Inflammatory macrophage (primary cell): ENCODE data around the gene ZNF260.
A peak's percentile ranks its signal among the peaks of the same experiment; 100 is the strongest.
"Not testable (repeated sequence)": the region's sequence is repeated elsewhere in the genome, so short reads cannot be mapped to it uniquely, and the experiment has no call there.

Experiments used
- DNase-seq, 2 donors: peaks; one replicate each; pipeline ENCODE4 v3.0.0-alpha.2; 2020 to 2022
- total RNA-seq, 18 experiments: gene quantifications; one replicate each; lab custom pipeline; 2026; ENCODE audit warnings: mixed read lengths in 6 of 18, inconsistent platforms in 2 of 18; lab: John Stamatoyannopoulos, UW

ZNF260 gene
- total RNA-seq = 4.4 to 37.8 (median 13.1) reads per million in 18 experiments

GRCh38 chr19:36528194-36528920 lies at the start of gene ZNF260:
ZNF260 (minus strand) TSS chr19:36528271; CDS start chr19:36515238, 13,033 bp downstream.
- DNase-seq = peak; percentile 96 to 97

- DNase-seq = no peak
Observed at GRCh38 chr19:36577271-36577996, 49.4 kb upstream of the ZNF260 start.

- DNase-seq = no peak
Observed at GRCh38 chr19:36574741-36575140, 46.7 kb upstream of the ZNF260 start.

GRCh38 chr19:36573895-36574720 lies 46.0 kb upstream of the ZNF260 start:
- peak in 1 of 2 donors; percentile 5 for DNase-seq

- DNase-seq = peak; percentile 90 to 91
Observed at GRCh38 chr19:36573020-36573894, 45.2 kb upstream of the ZNF260 start, which contains the start of gene ZNF529. ZNF529 (minus strand) TSS chr19:36573292; CDS start chr19:36572346, 946 bp downstream.

GRCh38 chr19:36572593-36573019 lies 44.5 kb upstream of the ZNF260 start:
- no peak for DNase-seq

GRCh38 chr19:36564391-36564790 lies 36.3 kb upstream of the ZNF260 start:
- no peak for DNase-seq

- DNase-seq = peak in 1 of 2 donors; percentile 13
Observed at GRCh38 chr19:36547001-36547732, 19.1 kb upstream of the ZNF260 start.

- no peak for DNase-seq
Observed at GRCh38 chr19:36528921-36529518, 949 bp upstream of the ZNF260 start.

- DNase-seq = no peak
Observed at GRCh38 chr19:36527873-36528193, 238 bp downstream of the ZNF260 start.

- no peak for DNase-seq
Observed at GRCh38 chr19:36527341-36527740, 730 bp downstream of the ZNF260 start.

- DNase-seq = no peak
Observed at GRCh38 chr19:36526581-36526980, 1.5 kb downstream of the ZNF260 start.

GRCh38 chr19:36524617-36525016 lies 3.5 kb downstream of the ZNF260 start:
- DNase-seq = no peak

- no peak for DNase-seq
Observed at GRCh38 chr19:36514012-36514612, 14.0 kb downstream of the ZNF260 start.

GRCh38 chr19:36508325-36508724 lies 19.7 kb downstream of the ZNF260 start:
- DNase-seq = no peak

GRCh38 chr19:36501973-36502372 lies 26.1 kb downstream of the ZNF260 start:
- no peak for DNase-seq

- no peak for DNase-seq
Observed at GRCh38 chr19:36497001-36497400, 31.1 kb downstream of the ZNF260 start.

GRCh38 chr19:36492689-36493453 lies 35.2 kb downstream of the ZNF260 start:
- peak; percentile 38 to 51 for DNase-seq

- DNase-seq = not testable (repeated sequence)
Observed at GRCh38 chr19:36490846-36491245, 37.2 kb downstream of the ZNF260 start.
